Endothelial cell of umbilical vein (primary cell): ENCODE measurements around the gene TNRC6C. TPM values are rescaled to one million over a fixed set of nuclear protein-coding genes. Genes with fewer than 3 reads are reported as not detected.

Source experiments
- BruUV-seq: library from RNA; stranded (reverse); fragments of 400-500 nt; replicated peaks from 2 replicates; lab custom pipeline; 2021; lab: Mats Ljungman, UMichigan
- CTCF ChIA-PET: fragments of 300-600, 350-600 bp; sonication (Branson Sonifier 250); formaldehyde crosslinking; loops from one replicate; lab custom pipeline; 2021; ENCODE audit warnings: antibody characterized with exemption, inconsistent platforms; lab: Charles Lee
- POLR2A ChIA-PET: fragments of 300-600, 350-600 bp; sonication (Branson Sonifier 250); formaldehyde crosslinking; loops from one replicate; lab custom pipeline; 2021; ENCODE audit warnings: antibody characterized with exemption, inconsistent platforms; lab: Charles Lee
- DNase-seq: peaks from one replicate; pipeline ENCODE4 v3.0.0-alpha.2; 2011; ENCODE audit warnings: low read depth, low spot score
- FAIRE-seq: peaks from 2 replicates; lab custom pipeline; 2011; peaks lifted over from hg19 to GRCh38; lab: Jason Lieb, UNC
- H2AFZ ChIP-seq: 2 replicates; pipeline ENCODE4 v1.6.0; 2012; ENCODE audit warnings: low read depth, low read length, control low read depth, inconsistent platforms
- H3K27ac ChIP-seq: 2 replicates; pipeline ENCODE4 v1.5.1; 2011; ENCODE audit warnings: low read depth, mild to moderate bottlenecking, control low read depth, low read length, moderate library complexity; ENCODE audit not compliant: insufficient read depth
- H3K27me3 ChIP-seq, 2 experiments: 2 replicates each; pipeline versions ENCODE4 v1.6.0 to v1.6.1; 2011; ENCODE audit warnings: low read length in 2 of 2, mixed read lengths in 1 of 2; ENCODE audit not compliant: control insufficient read depth in 2 of 2, insufficient read depth in 2 of 2
- H3K36me3 ChIP-seq, 2 experiments: 2 replicates in 1 of 2; 3 replicates in 1 of 2; pipeline ENCODE4 v1.5.1; 2011; ENCODE audit warnings: low read length in 2 of 2, mild to moderate bottlenecking in 1 of 2, moderate library complexity in 1 of 2; ENCODE audit not compliant: control insufficient read depth in 2 of 2, insufficient read depth in 2 of 2; ENCODE audit errors: extremely low read depth in 1 of 2
- H3K4me1 ChIP-seq: 3 replicates; pipeline ENCODE4 v1.5.1; 2011; ENCODE audit warnings: mild to moderate bottlenecking, low read length; ENCODE audit not compliant: control insufficient read depth, insufficient read depth; ENCODE audit errors: extremely low read depth
- H3K4me2 ChIP-seq: 2 replicates; pipeline ENCODE4 v1.6.1; 2011; ENCODE audit warnings: low read length, control low read depth, mixed read lengths; ENCODE audit not compliant: insufficient read depth
- H3K4me3 ChIP-seq, 3 experiments: fragments of 200-600 bp in 1 of 3; sonication (generic), shearing (Covaris generic) in 1 of 3; replicated peaks in 1 of 3; 2 replicates each; pipeline ENCODE4 v1.5.1; 2011 to 2016; ENCODE audit warnings: control low read depth in 3 of 3, low read length in 3 of 3, mild to moderate bottlenecking in 2 of 3, inconsistent platforms in 1 of 3, low read depth in 1 of 3, moderate library complexity in 1 of 3; ENCODE audit not compliant: insufficient read depth in 1 of 3
- H3K79me2 ChIP-seq: 2 replicates; pipeline ENCODE4 v1.6.0; 2012; ENCODE audit warnings: low read length, inconsistent platforms; ENCODE audit not compliant: control insufficient read depth, insufficient read depth
- H3K9ac ChIP-seq: replicated peaks from 2 replicates; pipeline ENCODE3; 2011; ENCODE audit warnings: low read length, control low read depth; ENCODE audit not compliant: insufficient read depth; ENCODE audit errors: extremely low read depth
- H3K9me1 ChIP-seq: replicated peaks from 3 replicates; pipeline ENCODE4 v1.6.0; 2011; ENCODE audit warnings: mild to moderate bottlenecking, low read length; ENCODE audit not compliant: control insufficient read depth, insufficient read depth; ENCODE audit errors: extremely low read depth
- H3K9me3 ChIP-seq: replicated peaks from 2 replicates; pipeline ENCODE4 v1.5.1; 2012; ENCODE audit warnings: low read length, inconsistent platforms; ENCODE audit not compliant: control insufficient read depth, insufficient read depth
- H4K20me1 ChIP-seq: replicated peaks from 2 replicates; pipeline ENCODE3; 2011; ENCODE audit warnings: mild to moderate bottlenecking, low read length; ENCODE audit not compliant: control insufficient read depth, insufficient read depth; ENCODE audit errors: extremely low read depth
- FOS ChIP-seq: IDR thresholded peaks from 2 replicates; pipeline ENCODE4 v1.6.1; 2011; ENCODE audit warnings: mild to moderate bottlenecking, low read length, moderate library complexity, borderline replicate concordance; ENCODE audit not compliant: insufficient read depth
- JUN ChIP-seq: IDR thresholded peaks from 2 replicates; pipeline ENCODE4 v1.6.1; 2011; ENCODE audit warnings: borderline replicate concordance, low read depth; ENCODE audit not compliant: insufficient read length, insufficient read depth
- MYC ChIP-seq: IDR thresholded peaks from one replicate; pipeline ENCODE4 v1.6.1; 2011; ENCODE audit warnings: mild to moderate bottlenecking, low read depth, low read length
- POLR2A ChIP-seq: IDR thresholded peaks from 2 replicates; pipeline ENCODE4 v1.6.1; 2012; ENCODE audit warnings: low read depth, mild to moderate bottlenecking, control low read depth, low read length
- POLR2AphosphoS5 ChIP-seq: IDR thresholded peaks from 2 replicates; pipeline ENCODE4 v1.6.1; 2012; ENCODE audit warnings: low read depth, mild to moderate bottlenecking, control low read depth, low read length, moderate library complexity; ENCODE audit not compliant: insufficient read depth
- dilution Hi-C: fragments of 300-500 bp; cut with MboI; formaldehyde crosslinking; loops from one replicate; pipeline ENCODE4 v1.15.0; 2019; ENCODE audit warnings: low sequenced_read_pairs; ENCODE audit not compliant: extremely low pct_ligation_motif_present
- intact Hi-C: fragments of 100-400 bp; cut with micrococcal nuclease; formaldehyde crosslinking; loops from one replicate; pipeline ENCODE4 v1.10.0; 2022
- polyA plus RNA-seq, 4 experiments: library from polyadenylated mRNA; depleted of rRNA in 3 of 4; stranded (reverse) in 3 of 4; unstranded in 1 of 4; fragments of >200 nt; gene quantifications; 2 replicates each; pipeline versions ENCODE4 v1.2.1 to v1.2.3, GENCODE V29; 2011 to 2012; ENCODE audit warnings: missing spikeins in 1 of 4
- total RNA-seq: library from RNA; stranded (reverse); gene quantifications from 2 replicates; pipeline ENCODE4 v1.2.3, GENCODE V29; 2021
- TF ChIP-seq, protein P1 (sequence below): IDR thresholded peaks from 2 replicates; pipeline ENCODE4 v1.6.1; 2011; ENCODE audit not compliant: insufficient read depth, insufficient read length
- TF ChIP-seq, protein P2 (sequence below), 2 donors: IDR thresholded peaks; 1 replicate in 1 of 2; 2 replicates in 1 of 2; pipeline ENCODE4 v1.5.1; 2011; ENCODE audit warnings: low read length in 2 of 2, mild to moderate bottlenecking in 2 of 2, moderate library complexity in 2 of 2, control low read depth in 1 of 2, inconsistent platforms in 1 of 2, low read depth in 1 of 2; ENCODE audit not compliant: insufficient read depth in 1 of 2; ENCODE audit errors: extremely low read depth in 1 of 2

TNRC6C gene
- total and polyA plus RNA-seq, 2 donors (not counting 3 experiments of a cell fraction or from before 2014, with no cell fraction given): 2.1 to 17.5 TPM

DNA sequence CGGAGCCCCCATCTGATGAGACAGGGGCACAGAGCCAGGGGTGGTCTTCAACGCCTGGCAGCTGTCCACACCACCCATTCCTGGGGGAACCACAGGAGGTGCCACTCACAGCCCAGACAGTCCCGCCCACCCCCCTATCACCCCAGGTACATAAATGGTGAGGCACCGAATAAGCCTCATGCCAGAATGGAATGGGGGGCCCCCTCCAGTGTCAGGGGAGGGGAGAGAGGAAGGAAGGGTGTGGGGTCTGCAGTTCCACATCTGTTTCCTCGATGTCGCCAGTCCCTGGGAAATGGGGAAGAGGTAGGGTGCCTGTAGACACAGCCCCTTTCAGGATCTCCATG lies 168.4 kb downstream of the TNRC6C start:
- ChIA-PET POLR2A (no interaction called here), CTCF (interaction anchor here (0.5 to 2.9 kb wide), 6 partner anchors 8 to 124 kb away, joined by 3 to 14 read pairs (median 4); no protein-coding TSS in a partner anchor)
- peaks cover 26% of the 10 kb centered on the region for H3K4me1 ChIP-seq
- H2AFZ ChIP-seq: peak overlapping the region; percentile 78
- H3K9ac ChIP-seq: no peak overlapping the region
- H3K27ac ChIP-seq: peak overlapping the region; percentile 56
- H3K4me3 ChIP-seq: peak overlapping the region in 2 of 3 experiments; percentile 26 to 52
- H3K36me3 ChIP-seq: peaks cover 0 to 12% of the 10 kb centered on the region in 2 experiments
- no peaks in the 10 kb centered on the region for H3K9me1 ChIP-seq
- no peaks in the 10 kb centered on the region for H3K9me3 ChIP-seq
- no peak for TF ChIP-seq JUN
- TF ChIP-seq MYC: no peak
- TF ChIP-seq, protein P1, sequence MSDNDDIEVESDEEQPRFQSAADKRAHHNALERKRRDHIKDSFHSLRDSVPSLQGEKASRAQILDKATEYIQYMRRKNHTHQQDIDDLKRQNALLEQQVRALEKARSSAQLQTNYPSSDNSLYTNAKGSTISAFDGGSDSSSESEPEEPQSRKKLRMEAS: no peak
- no peak for TF ChIP-seq FOS
- TF ChIP-seq, protein P2, sequence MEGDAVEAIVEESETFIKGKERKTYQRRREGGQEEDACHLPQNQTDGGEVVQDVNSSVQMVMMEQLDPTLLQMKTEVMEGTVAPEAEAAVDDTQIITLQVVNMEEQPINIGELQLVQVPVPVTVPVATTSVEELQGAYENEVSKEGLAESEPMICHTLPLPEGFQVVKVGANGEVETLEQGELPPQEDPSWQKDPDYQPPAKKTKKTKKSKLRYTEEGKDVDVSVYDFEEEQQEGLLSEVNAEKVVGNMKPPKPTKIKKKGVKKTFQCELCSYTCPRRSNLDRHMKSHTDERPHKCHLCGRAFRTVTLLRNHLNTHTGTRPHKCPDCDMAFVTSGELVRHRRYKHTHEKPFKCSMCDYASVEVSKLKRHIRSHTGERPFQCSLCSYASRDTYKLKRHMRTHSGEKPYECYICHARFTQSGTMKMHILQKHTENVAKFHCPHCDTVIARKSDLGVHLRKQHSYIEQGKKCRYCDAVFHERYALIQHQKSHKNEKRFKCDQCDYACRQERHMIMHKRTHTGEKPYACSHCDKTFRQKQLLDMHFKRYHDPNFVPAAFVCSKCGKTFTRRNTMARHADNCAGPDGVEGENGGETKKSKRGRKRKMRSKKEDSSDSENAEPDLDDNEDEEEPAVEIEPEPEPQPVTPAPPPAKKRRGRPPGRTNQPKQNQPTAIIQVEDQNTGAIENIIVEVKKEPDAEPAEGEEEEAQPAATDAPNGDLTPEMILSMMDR (IDR thresholded peaks at IDR 0.05; ENCODE audit: extremely low read depth in 1 of 2, insufficient read depth in 1 of 2, low read depth in 1 of 2, low read length in 2 of 2): no peak
- TF ChIP-seq POLR2AphosphoS5: no peak
- TF ChIP-seq POLR2A: no peak
- DNase-seq (no peak), FAIRE-seq (no peak)
- BruUV-seq: no TSS peak
- peak overlapping the region; percentile 67 for H3K4me2 ChIP-seq
- H3K79me2 ChIP-seq: no peaks in the 10 kb centered on the region
- dilution Hi-C loops: no loop called here
- intact Hi-C loops: loop anchor here (5.0 kb wide), 1 partner anchor 125 kb away; no protein-coding TSS in a partner anchor
- H4K20me1 ChIP-seq: no peaks in the 10 kb centered on the region
- H3K27me3 ChIP-seq: no peaks in the 10 kb centered on the region
